IPS DF 6.9 (cell line): Measurements from ENCODE around the gene FBXW7.

Experiments
- DNase-seq: peaks from one replicate; pipeline ENCODE4 v3.0.0-alpha.2; 2013; ENCODE audit warnings: low read depth, low spot score
- H3K27ac ChIP-seq: one replicate; pipeline ENCODE4 v1.5.1; 2013; ENCODE audit warnings: low read length, control low read depth
- H3K27me3 ChIP-seq: 2 replicates; pipeline ENCODE4 v1.6.1; 2013; ENCODE audit warnings: mild to moderate bottlenecking, low read length; ENCODE audit not compliant: control insufficient read depth, insufficient read depth
- H3K36me3 ChIP-seq: 2 replicates; pipeline ENCODE4 v1.6.1; 2013; ENCODE audit warnings: low read length; ENCODE audit not compliant: control insufficient read depth, insufficient read depth
- H3K4me1 ChIP-seq: 2 replicates; pipeline ENCODE4 v1.6.1; 2013; ENCODE audit warnings: low read length; ENCODE audit not compliant: control insufficient read depth, insufficient read depth
- H3K4me3 ChIP-seq: 2 replicates; pipeline ENCODE4 v1.5.1; 2013; ENCODE audit warnings: mild to moderate bottlenecking, low read length
- H3K9me3 ChIP-seq: 2 replicates; pipeline ENCODE4 v1.6.1; 2013; ENCODE audit warnings: low read length, inconsistent platforms; ENCODE audit not compliant: control insufficient read depth, insufficient read depth
- WGBS: extraction: QIAGEN DNeasy Blood & Tissue Kit; methylation state at CpG from one replicate; pipeline ENCODE4 v1.1.7; 2013; ENCODE audit warnings: mixed read lengths, missing lambda C conversion rate; ENCODE audit not compliant: insufficient read length, insufficient coverage; 5-methylcytosine and 5-hydroxymethylcytosine counted together

The FBXW7 gene

GRCh38 chr4:152323221-152323620 is 212.7 kb downstream of the FBXW7 start:
- H3K36me3 ChIP-seq = no peaks in the 10 kb centered on the region; the same call in 1 of the 2 replicates
- H3K27ac ChIP-seq = no peak overlapping the region
- H3K27me3 ChIP-seq = no peaks in the 10 kb centered on the region
- H3K9me3 ChIP-seq = no peaks in the 10 kb centered on the region
- H3K4me3 ChIP-seq = no peak overlapping the region
- no peak for DNase-seq
- no CpG with 5 or more reads among the region's 1 CpG for WGBS
- H3K4me1 ChIP-seq = no peaks in the 10 kb centered on the region

DNA sequence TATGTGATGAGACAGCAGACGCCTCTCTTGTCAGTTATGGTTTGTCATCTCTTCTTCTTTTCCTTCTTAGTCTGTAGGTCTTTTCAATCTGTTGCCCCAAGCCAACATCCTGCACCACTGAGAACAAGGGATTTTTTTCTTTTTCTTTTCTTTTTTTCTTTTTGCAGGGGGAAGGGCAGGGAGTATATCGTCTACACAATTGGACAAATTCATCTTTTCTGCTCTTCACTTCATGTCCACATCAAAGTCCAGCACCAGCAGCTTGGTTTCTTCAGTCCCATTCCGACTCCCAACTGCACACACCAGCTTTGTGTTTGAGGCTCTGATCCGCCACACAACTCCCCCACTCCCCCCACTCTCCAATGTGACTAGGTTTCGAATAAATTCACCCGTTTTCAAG is 213.2 kb downstream of the FBXW7 start:
- no peak overlapping the region for H3K4me3 ChIP-seq
- H3K27me3 ChIP-seq = no peaks in the 10 kb centered on the region
- no peak for DNase-seq
- no peaks in the 10 kb centered on the region for H3K4me1 ChIP-seq
- no peaks in the 10 kb centered on the region for H3K9me3 ChIP-seq
- no CpG with 5 or more reads among the region's 6 CpGs for WGBS
- H3K36me3 ChIP-seq = no peaks in the 10 kb centered on the region; the same call in 1 of the 2 replicates
- no peak overlapping the region for H3K27ac ChIP-seq

- no peak overlapping the region for H3K27ac ChIP-seq
- no peak overlapping the region for H3K4me3 ChIP-seq
- WGBS = no CpG with 5 or more reads among the region's 1 CpG
- DNase-seq = no peak
- no peaks in the 10 kb centered on the region for H3K27me3 ChIP-seq
- H3K4me1 ChIP-seq = no peaks in the 10 kb centered on the region
- no peaks in the 10 kb centered on the region for H3K9me3 ChIP-seq
- no peaks in the 10 kb centered on the region; the same call in 1 of the 2 replicates for H3K36me3 ChIP-seq
These were observed 214.0 kb downstream of the FBXW7 start for GRCh38 chr4:152321923-152322322.

DNA sequence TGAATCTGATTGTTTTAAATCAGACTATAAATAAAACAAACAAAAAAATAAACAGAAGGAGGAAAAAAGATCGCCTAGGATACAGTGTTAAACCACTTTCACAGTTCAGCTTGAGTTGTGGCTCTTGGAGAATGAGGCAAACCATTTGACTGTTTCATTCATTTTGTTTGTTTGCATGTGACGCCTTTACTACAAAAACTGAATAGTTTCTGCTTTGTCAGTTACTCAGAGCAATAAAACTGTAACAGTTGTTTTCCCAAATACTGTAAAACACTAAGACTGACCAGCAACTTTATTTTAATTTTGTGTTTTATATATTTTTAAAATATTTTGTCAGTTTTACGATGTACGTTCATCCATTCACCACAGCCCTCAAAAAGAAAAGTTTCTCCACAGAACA is 214.5 kb downstream of the FBXW7 start:
- H3K36me3 ChIP-seq = no peaks in the 10 kb centered on the region; the same call in 1 of the 2 replicates
- WGBS = no CpG with 5 or more reads among the region's 4 CpGs
- H3K9me3 ChIP-seq = no peaks in the 10 kb centered on the region
- H3K27me3 ChIP-seq = no peaks in the 10 kb centered on the region
- H3K4me3 ChIP-seq = no peak overlapping the region
- no peaks in the 10 kb centered on the region for H3K4me1 ChIP-seq
- H3K27ac ChIP-seq = no peak overlapping the region
- DNase-seq = no peak

DNA sequence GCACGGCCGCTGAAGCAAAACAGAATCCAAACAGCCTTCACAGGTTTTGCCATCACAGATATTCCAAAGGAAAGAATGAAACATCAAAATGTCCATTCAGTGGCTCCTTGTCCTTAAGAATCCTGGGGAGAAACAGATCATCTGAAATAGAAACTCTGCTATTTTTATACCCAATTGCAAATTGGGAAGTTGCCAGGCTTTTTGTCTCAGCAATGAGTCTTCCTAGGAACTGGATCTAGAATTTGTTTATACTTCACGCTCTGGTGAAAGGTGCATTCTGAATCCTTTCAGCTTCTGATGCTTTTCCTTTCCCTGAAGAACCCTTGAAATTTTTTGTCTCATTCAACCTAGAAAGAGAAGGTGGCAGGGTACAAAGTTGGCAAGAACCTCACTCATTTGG is 218.9 kb downstream of the FBXW7 start:
- H3K4me3 ChIP-seq = no peak overlapping the region
- no peak for DNase-seq
- no peak overlapping the region for H3K27ac ChIP-seq
- no peaks in the 10 kb centered on the region for H3K36me3 ChIP-seq
- WGBS = no CpG with 5 or more reads among the region's 3 CpGs
- H3K9me3 ChIP-seq = no peaks in the 10 kb centered on the region
- H3K4me1 ChIP-seq = no peaks in the 10 kb centered on the region
- H3K27me3 ChIP-seq = no peaks in the 10 kb centered on the region

DNA sequence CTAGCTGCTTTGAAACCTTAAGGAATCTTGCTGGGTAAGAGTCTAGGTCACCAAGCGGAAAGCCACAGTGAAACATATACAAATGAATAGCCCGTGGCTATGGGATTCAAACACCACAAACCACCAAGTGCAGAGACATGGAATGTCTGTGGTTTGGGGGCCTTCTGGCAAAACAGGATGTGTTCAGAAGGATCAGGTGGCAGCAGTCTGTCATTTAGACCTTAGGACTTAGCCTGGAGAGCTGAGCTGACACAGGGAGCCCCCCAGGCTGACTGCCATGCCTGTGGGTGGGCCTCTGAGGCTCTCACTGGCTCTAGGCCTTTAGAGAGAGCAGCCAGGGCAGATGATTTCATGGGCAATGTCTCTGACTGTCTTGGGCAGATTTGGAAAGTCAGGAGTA is 225.6 kb downstream of the FBXW7 start:
- Histone ChIP-seq H3K9me3 (no peaks in the 10 kb centered on the region), H3K27me3 (no peaks in the 10 kb centered on the region), H3K4me1 (no peaks in the 10 kb centered on the region), H3K4me3 (no peak overlapping the region), H3K36me3 (no peaks in the 10 kb centered on the region), H3K27ac (no peak overlapping the region)
- DNase-seq = no peak
- no CpG with 5 or more reads among the region's 2 CpGs for whole genome bisulfite sequencing

DNA sequence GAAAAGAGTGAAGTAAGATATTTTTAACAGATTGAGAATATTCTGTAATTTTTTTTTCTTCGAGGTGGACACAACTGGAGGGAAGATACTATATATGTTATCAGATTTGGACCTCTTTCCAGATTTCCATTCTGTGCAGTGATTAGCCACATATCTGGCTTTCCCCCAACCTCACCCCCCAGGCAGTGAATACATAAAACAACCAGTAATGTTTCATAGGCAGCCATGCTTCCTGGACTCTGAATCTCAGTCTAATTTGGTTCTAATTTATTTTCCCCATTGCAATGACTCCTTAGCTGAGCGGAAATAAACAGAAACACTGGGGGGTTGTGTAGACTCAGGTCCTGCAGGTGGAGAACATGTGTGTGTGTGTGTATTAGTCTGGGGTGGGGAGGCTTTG is 226.5 kb downstream of the FBXW7 start:
- WGBS = no CpG with 5 or more reads among the region's 2 CpGs
- H3K4me1 ChIP-seq = no peaks in the 10 kb centered on the region

DNA sequence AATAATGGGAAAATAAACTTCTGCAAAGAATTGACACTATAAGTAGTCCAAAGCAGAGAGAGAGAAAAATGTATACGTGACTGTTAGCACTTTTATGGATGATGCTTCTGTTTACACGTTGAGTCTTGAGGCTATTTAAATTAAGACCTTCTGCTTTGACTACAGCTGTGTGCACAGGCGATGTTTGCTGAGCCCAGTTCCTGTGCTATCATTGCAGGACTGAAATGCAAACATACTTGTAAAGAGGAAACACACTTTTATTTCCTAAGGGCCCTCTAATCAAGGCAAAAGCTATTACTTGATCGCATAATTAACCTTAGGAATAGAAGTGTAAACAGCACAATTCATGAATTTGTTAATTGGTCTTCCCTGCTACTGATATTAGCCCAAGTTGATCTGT is 226.9 kb downstream of the FBXW7 start:
- H3K27ac ChIP-seq = no peak overlapping the region
- no peaks in the 10 kb centered on the region for H3K27me3 ChIP-seq
- H3K4me3 ChIP-seq = no peak overlapping the region
- no CpG with 5 or more reads among the region's 4 CpGs for WGBS
- no peaks in the 10 kb centered on the region for H3K4me1 ChIP-seq
- DNase-seq = no peak
- no peaks in the 10 kb centered on the region for H3K36me3 ChIP-seq
- no peaks in the 10 kb centered on the region for H3K9me3 ChIP-seq

More for the DNA sequence above, 226.5 kb downstream of the FBXW7 start:
- Histone ChIP-seq H3K4me3 (no peak overlapping the region), H3K9me3 (no peaks in the 10 kb centered on the region), H3K36me3 (no peaks in the 10 kb centered on the region), H3K27me3 (no peaks in the 10 kb centered on the region), H3K27ac (no peak overlapping the region)
- DNase-seq = no peak

- Histone ChIP-seq H3K4me1 (no peaks in the 10 kb centered on the region), H3K27ac (no peak overlapping the region), H3K9me3 (no peaks in the 10 kb centered on the region), H3K27me3 (no peaks in the 10 kb centered on the region), H3K4me3 (no peak overlapping the region), H3K36me3 (no peaks in the 10 kb centered on the region)
- no peak for DNase-seq
- no CpG with 5 or more reads among the region's 8 CpGs for WGBS
These were observed 228.2 kb downstream of the FBXW7 start for GRCh38 chr4:152307669-152308068.

DNA sequence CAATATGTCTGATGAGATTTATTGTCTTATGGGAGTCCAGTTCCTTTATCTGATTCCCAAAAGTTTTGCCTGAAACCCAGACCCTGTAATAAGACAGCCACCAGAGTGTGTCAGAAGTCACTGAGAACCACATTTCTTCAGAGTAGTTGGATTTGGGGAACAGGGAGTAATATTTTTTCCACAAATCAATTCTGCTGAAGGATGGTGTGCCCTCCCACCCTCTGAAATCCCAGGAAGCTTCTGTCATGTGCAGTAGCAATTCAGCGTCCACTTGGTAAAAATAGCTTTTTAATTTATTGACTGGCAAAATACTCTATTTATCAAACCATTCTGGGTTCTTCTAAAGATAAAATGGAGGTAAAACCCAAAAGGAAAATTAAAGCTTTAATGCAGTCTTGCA is 229.4 kb downstream of the FBXW7 start:
- no peak for DNase-seq
- H3K27ac ChIP-seq = no peak overlapping the region
- no CpG with 5 or more reads among the region's 1 CpG for whole genome bisulfite sequencing
- H3K36me3 ChIP-seq = no peaks in the 10 kb centered on the region
- H3K4me3 ChIP-seq = no peak overlapping the region
- no peaks in the 10 kb centered on the region for H3K4me1 ChIP-seq
- no peaks in the 10 kb centered on the region for H3K27me3 ChIP-seq
- no peaks in the 10 kb centered on the region for H3K9me3 ChIP-seq

GRCh38 chr4:152304220-152304619 is 231.7 kb downstream of the FBXW7 start:
- H3K36me3 ChIP-seq = no peaks in the 10 kb centered on the region
- no peak overlapping the region for H3K27ac ChIP-seq
- no CpG with 5 or more reads among the region's 5 CpGs for WGBS
- H3K4me1 ChIP-seq = no peaks in the 10 kb centered on the region
- no peak overlapping the region for H3K4me3 ChIP-seq
- no peaks in the 10 kb centered on the region for H3K9me3 ChIP-seq
- no peaks in the 10 kb centered on the region for H3K27me3 ChIP-seq
- no peak for DNase-seq
